GM15510 (cell line): Measurements from ENCODE around the gene EIF2B4.

Experiments used
- POLR2A ChIP-seq: IDR thresholded peaks from 3 replicates; pipeline ENCODE4 v1.6.1; 2011; ENCODE audit warnings: borderline replicate concordance; ENCODE audit not compliant: insufficient read length; ENCODE audit errors: extremely low read depth

The EIF2B4 gene

GRCh38 chr2:27362678-27363420 is 7.3 kb downstream of the EIF2B4 start:
- no peak for TF ChIP-seq POLR2A

DNA sequence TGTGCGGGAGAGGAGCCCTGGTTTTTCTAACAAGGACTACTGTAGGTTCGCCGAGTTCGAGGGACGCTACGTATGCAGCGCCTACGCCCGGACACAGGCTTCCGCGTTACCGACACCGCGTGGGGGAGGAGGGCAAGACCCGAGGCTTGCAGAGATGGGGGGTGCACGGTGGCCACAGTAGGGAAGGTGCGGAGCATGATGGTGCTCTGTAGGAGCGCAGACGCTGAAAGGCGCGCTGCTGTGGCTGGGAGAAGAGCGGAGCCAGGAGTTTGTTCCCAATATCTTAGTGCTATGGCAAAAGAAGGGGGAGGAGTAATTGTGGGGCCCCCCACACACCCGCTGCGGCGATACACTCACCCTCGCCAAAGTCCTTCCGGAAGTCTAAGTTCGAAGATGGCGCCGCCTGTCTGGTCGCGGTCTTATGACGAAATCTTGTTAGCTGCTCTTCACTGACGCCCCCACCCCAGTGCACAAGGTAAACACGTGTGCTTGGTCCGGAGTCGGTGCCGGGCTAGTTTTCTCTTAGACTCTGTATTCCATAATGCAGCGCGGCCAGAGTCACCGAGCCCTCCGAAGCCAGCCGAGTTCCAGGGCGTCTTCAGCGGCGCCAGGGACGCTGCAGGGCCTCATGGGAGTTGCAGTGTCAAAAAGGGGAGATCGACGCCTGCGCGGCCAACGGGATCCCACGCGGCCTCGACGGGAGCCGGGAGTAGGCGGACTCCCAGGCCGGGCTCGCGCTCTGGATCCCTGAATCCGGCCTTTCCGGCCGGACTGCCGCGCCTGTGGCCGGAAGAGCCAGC is 13.6 kb downstream of the EIF2B4 start, which contains the start of gene GTF3C2:
TSS of gene GTF3C2 (minus strand) at position 383 of the 800 bp plus-strand sequence. CDS start 13,210 bp downstream, outside the sequence.
- peak; percentile 53 for TF ChIP-seq POLR2A

GRCh38 chr2:27356056-27356381 is 14.1 kb downstream of the EIF2B4 start:
- TF ChIP-seq POLR2A: no peak

DNA sequence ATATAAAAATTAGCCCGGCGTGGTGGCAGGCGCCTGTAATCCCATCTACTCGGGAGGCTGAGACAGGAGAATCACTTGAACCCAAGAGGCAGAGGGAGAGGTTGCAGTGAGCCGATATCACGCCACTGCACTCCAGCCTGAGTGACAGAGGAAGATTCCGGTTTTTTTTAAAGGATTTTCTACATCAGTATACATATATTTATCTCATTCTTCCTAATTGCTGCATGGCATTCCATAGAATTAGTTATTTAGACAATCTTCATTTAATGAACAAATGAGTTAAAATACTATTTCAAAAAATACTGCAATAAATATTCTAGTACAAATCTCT is 15.6 kb downstream of the EIF2B4 start:
- no peak for TF ChIP-seq POLR2A

- no peak for TF ChIP-seq POLR2A
Measured at GRCh38 chr2:27353762-27354596, 16.2 kb downstream of the EIF2B4 start.

DNA sequence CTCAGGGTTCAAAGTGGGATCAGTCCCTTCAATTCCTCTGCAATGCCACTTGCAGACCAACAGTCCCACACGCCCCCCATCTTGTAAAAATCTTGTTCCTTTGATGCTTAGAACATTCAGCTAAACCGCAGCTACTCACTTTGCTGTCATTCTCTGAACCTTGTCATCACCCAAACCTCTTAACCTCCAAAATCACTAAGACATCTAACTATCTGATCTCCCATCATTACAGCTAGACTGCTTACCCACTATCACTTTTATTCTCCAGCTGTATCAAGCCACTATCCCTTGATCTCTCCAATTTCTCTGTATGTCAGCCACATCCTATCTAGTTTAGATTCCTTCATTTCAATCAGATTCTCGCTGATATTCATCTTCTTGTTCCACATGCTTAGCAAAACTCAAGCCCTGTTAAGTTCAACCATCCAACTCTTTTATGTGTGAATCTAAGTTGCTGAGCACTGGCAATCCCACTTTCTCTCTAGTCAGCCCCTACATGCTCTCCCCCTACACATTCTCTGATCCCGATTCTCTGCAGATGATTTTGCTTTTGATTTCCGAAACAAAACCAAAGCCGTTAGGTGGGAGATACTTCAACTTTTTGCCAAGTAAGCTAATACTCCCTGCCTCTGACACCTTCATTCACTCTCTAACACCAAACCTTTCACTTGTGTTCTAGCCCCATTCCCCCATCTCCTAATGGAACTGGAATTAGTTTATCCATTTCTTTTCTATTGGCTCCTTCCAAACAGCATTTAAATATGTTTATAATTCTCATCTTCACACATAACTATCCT is 18.1 kb downstream of the EIF2B4 start:
- no peak for TF ChIP-seq POLR2A

- TF ChIP-seq POLR2A: no peak
Measured at GRCh38 chr2:27350106-27350693, 19.9 kb downstream of the EIF2B4 start.

DNA sequence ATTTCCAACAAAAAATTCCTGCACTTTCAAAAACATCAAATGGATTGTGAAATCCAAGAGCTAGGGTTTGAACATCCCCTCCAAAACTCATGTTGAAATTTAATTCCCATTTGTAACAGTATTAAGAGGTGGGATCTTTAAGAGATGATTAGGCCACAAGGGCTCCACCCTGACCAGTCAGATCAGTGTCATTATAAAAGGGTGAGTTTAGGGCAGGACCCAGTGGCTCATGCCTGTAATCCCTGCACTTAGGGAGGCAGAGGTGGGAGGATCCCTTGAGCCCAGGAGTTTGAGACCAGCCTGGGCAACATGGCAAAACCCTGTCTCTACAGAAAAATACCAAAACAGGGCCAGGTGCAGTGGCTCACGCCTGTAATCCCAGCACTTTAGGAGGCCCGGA is 22.5 kb downstream of the EIF2B4 start:
- no peak for TF ChIP-seq POLR2A

DNA sequence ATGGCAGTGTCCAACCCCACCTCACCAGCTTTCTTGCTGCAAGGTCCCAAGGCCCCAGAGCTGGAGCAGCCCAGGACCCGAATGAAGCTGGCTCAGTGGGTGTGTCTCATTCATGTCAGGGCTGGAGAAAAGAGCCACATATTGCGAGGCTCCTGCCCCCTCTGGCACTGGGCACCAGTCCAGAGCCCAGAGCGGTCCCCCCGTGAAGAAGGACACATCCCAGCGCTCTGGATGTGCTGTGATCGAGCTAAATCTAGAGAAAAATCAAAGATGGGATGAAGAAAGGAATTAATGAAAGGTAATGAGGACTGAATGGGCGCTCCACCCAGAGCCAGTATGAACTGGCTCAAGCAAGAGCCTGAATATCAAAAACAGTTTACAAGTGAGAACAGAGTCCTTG is 34.0 kb downstream of the EIF2B4 start:
- no peak for TF ChIP-seq POLR2A

DNA sequence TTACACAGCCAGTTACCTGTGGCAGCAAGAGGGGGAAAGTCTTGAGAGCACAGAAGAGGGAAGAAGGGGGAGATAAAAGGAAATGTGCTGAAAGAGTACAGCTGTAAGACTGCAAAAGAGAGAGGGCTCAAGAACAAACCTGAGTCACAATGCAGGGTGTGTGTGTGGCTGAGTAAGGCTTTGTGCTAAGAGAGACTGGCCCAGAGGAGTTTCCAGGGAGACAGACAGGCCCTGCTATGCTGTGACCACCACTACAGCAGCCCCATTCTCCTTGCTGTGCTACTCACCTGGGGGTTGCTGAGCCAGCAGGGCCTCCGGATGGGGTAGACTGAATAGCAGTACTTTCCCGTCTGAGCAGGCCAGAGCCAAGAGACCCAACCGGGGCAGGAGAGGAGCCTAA is 34.8 kb downstream of the EIF2B4 start:
- no peak for TF ChIP-seq POLR2A

DNA sequence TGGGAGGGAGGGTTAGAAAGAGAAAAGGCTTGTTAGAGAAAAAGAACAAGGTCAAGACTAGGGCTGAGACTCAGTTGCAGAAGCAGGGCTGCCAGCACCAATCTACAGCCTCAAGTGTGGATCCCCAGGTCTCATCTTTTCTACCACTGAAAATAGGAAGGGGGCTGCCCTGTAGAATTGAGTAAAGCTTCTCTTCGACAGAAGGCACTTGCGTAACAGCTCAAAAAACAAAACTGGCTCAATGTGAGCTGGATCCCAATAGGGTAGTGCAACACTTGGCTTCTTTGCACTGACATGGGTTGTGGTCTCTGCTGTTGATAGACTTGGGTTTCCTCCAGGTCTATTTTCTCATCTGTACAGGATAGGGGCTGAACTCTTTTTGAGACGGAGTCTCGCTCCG is 45.4 kb downstream of the EIF2B4 start:
- no peak for TF ChIP-seq POLR2A

- TF ChIP-seq POLR2A: no peak
Measured at GRCh38 chr2:27323596-27324285, 46.4 kb downstream of the EIF2B4 start.

DNA sequence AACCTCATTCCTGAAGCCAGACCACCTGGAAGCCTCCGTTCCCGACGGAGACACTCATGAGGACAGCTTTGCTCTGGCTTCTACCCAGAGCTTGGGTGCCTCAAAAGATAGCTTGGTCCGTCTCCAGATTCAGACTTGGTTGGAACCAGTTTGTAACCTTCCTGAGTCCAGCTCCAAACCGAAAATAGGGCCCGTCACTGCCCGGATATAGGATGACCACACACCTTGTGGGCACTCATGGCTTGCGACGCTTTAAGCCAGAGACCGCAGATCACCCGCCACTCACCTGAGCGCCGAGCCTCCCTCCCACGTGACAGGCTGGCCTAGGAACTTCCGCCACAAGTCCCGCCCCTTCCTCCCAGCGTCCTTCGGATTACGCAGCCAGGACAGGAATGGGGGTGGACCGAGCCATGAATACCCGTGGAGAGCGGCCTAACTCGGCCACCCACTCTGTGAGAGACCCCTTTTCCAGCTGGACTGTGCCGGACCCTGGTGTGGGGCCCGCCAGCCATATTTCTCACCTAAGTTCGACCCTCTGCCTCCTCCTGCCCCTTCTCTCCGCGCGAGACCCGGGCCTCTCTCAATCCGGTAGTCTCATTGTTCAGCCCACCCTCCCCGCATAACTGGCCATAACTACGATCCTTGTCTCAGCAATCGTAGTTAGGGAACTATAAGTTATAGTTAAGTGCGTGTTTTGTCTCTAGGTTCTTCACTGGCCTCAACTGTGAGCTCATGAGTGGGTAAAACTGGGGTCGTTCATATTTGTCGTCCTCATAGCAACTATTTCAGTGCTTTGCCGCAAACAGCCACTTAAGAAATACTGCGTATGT is 47.2 kb downstream of the EIF2B4 start, which contains the start of gene MPV17:
TSS of gene MPV17 (minus strand) at position 332 of the 830 bp plus-strand sequence. CDS start 580 bp downstream, outside the sequence.
- peak; percentile 93 for TF ChIP-seq POLR2A
